ENCODE measurements around the gene ADD1.
A peak's percentile ranks its signal among the peaks of the same experiment; 100 is the strongest.

The ADD1 gene

GRCh38 chr4:2965262-2965661 lies 121.6 kb downstream of the ADD1 start:
- no peak overlapping the region for H3K23ac ChIP-seq (ENCODE audit: low read length)
- no peak for DNase-seq
- H3K79me2 ChIP-seq (ENCODE audit: control insufficient read depth, insufficient read depth, low read length): peaks cover 15% of the 10 kb centered on the region
- H2AK5ac ChIP-seq (ENCODE audit: low read length): no peak overlapping the region
- H3K4me1 ChIP-seq (ENCODE audit: control insufficient read depth, low read depth, low read length): no peaks in the 10 kb centered on the region
- WGBS (ENCODE audit: extremely low coverage, insufficient coverage, low lambda C conversion rate): no CpG with 5 or more reads among the region's 16 CpGs
- H3K4me3 ChIP-seq (ENCODE audit: low read length): no peak overlapping the region
- H3K27me3 ChIP-seq (ENCODE audit: insufficient read depth, low read length, poor library complexity): no peaks in the 10 kb centered on the region
- no peak overlapping the region for H2BK120ac ChIP-seq (ENCODE audit: low read depth, low read length)
- H3K4me2 ChIP-seq (ENCODE audit: low read length): no peak overlapping the region
- no peak overlapping the region for H4K5ac ChIP-seq (ENCODE audit: low read length)
- H4K8ac ChIP-seq (ENCODE audit: low read depth, low read length): no peak overlapping the region
- H3K9ac ChIP-seq (ENCODE audit: low read length): no peak overlapping the region
- no peak overlapping the region for H3K27ac ChIP-seq (ENCODE audit: low read depth, low read length)
- H2BK5ac ChIP-seq (ENCODE audit: low read length): no peak overlapping the region
- no peak overlapping the region for H3K18ac ChIP-seq (ENCODE audit: low read length)
- no peak overlapping the region for H3K56ac ChIP-seq (ENCODE audit: low read length)
- no peaks in the 10 kb centered on the region for H3K36me3 ChIP-seq (ENCODE audit: control insufficient read depth, insufficient read depth, low read length)
- H2BK15ac ChIP-seq (replicated peaks; ENCODE audit: low read depth): no peak overlapping the region
- no peak overlapping the region for H3K4ac ChIP-seq (ENCODE audit: low read depth, low read length)
- peaks cover 5% of the 10 kb centered on the region for H3K79me1 ChIP-seq (ENCODE audit: low read length)

- Histone ChIP-seq H3K23ac (ENCODE audit: low read length) (no peak overlapping the region), H2BK5ac (ENCODE audit: low read length) (no peak overlapping the region), H3K79me1 (ENCODE audit: low read length) (no peaks in the 10 kb centered on the region), H3K18ac (ENCODE audit: low read length) (no peak overlapping the region), H3K4me3 (ENCODE audit: low read length) (no peak overlapping the region), H3K56ac (ENCODE audit: low read length) (no peak overlapping the region), H4K8ac (ENCODE audit: low read depth, low read length) (no peak overlapping the region), H4K5ac (ENCODE audit: low read length) (no peak overlapping the region), H2BK120ac (ENCODE audit: low read depth, low read length) (no peak overlapping the region), H3K4me1 (ENCODE audit: control insufficient read depth, low read depth, low read length) (no peaks in the 10 kb centered on the region), H3K27me3 (ENCODE audit: insufficient read depth, low read length, poor library complexity) (no peaks in the 10 kb centered on the region), H3K4me2 (ENCODE audit: low read length) (no peak overlapping the region), H3K27ac (ENCODE audit: low read depth, low read length) (no peak overlapping the region), H3K4ac (ENCODE audit: low read depth, low read length) (no peak overlapping the region), H3K79me2 (ENCODE audit: control insufficient read depth, insufficient read depth, low read length) (no peaks in the 10 kb centered on the region), H2BK15ac (replicated peaks; ENCODE audit: low read depth) (no peak overlapping the region), H3K9ac (ENCODE audit: low read length) (no peak overlapping the region), H3K36me3 (ENCODE audit: control insufficient read depth, insufficient read depth, low read length) (no peaks in the 10 kb centered on the region), H2AK5ac (ENCODE audit: low read length) (no peak overlapping the region)
- no peak for DNase-seq
- WGBS (ENCODE audit: extremely low coverage, insufficient coverage, low lambda C conversion rate): no CpG with 5 or more reads among the region's 3 CpGs
Observed at GRCh38 chr4:2968381-2968780, 124.7 kb downstream of the ADD1 start.

- Histone ChIP-seq H3K79me2 (ENCODE audit: control insufficient read depth, insufficient read depth, low read length) (no peaks in the 10 kb centered on the region), H2BK15ac (replicated peaks; ENCODE audit: low read depth) (no peak overlapping the region), H2BK5ac (ENCODE audit: low read length) (no peak overlapping the region), H4K8ac (ENCODE audit: low read depth, low read length) (no peak overlapping the region), H3K79me1 (ENCODE audit: low read length) (no peaks in the 10 kb centered on the region), H3K4me1 (ENCODE audit: control insufficient read depth, low read depth, low read length) (no peaks in the 10 kb centered on the region), H3K4me2 (ENCODE audit: low read length) (no peak overlapping the region), H3K36me3 (ENCODE audit: control insufficient read depth, insufficient read depth, low read length) (no peaks in the 10 kb centered on the region), H3K4ac (ENCODE audit: low read depth, low read length) (no peak overlapping the region), H3K18ac (ENCODE audit: low read length) (no peak overlapping the region), H3K23ac (ENCODE audit: low read length) (no peak overlapping the region), H3K9ac (ENCODE audit: low read length) (no peak overlapping the region), H2BK120ac (ENCODE audit: low read depth, low read length) (no peak overlapping the region), H4K5ac (ENCODE audit: low read length) (no peak overlapping the region), H3K27me3 (ENCODE audit: insufficient read depth, low read length, poor library complexity) (no peaks in the 10 kb centered on the region), H2AK5ac (ENCODE audit: low read length) (no peak overlapping the region), H3K27ac (ENCODE audit: low read depth, low read length) (no peak overlapping the region), H3K4me3 (ENCODE audit: low read length) (no peak overlapping the region), H3K56ac (ENCODE audit: low read length) (no peak overlapping the region)
- no peak for DNase-seq
- no CpG with 5 or more reads among the region's 3 CpGs for WGBS (ENCODE audit: extremely low coverage, insufficient coverage, low lambda C conversion rate)
Observed at GRCh38 chr4:2971275-2971674, 127.6 kb downstream of the ADD1 start.

GRCh38 chr4:2977211-2978088 lies 133.8 kb downstream of the ADD1 start:
- H3K18ac ChIP-seq (ENCODE audit: low read length): no peak overlapping the region
- no peak overlapping the region for H3K9ac ChIP-seq (ENCODE audit: low read length)
- H3K36me3 ChIP-seq (ENCODE audit: control insufficient read depth, insufficient read depth, low read length): no peaks in the 10 kb centered on the region
- no peak overlapping the region for H4K8ac ChIP-seq (ENCODE audit: low read depth, low read length)
- no peak overlapping the region for H4K5ac ChIP-seq (ENCODE audit: low read length)
- no peak overlapping the region for H3K23ac ChIP-seq (ENCODE audit: low read length)
- no peak overlapping the region for H2BK5ac ChIP-seq (ENCODE audit: low read length)
- H3K4me1 ChIP-seq (ENCODE audit: control insufficient read depth, low read depth, low read length): no peaks in the 10 kb centered on the region
- no peaks in the 10 kb centered on the region for H3K27me3 ChIP-seq (ENCODE audit: insufficient read depth, low read length, poor library complexity)
- H2BK15ac ChIP-seq (replicated peaks; ENCODE audit: low read depth): no peak overlapping the region
- no peak overlapping the region for H2BK120ac ChIP-seq (ENCODE audit: low read depth, low read length)
- H3K56ac ChIP-seq (ENCODE audit: low read length): no peak overlapping the region
- peak; percentile 30 for DNase-seq
- WGBS (ENCODE audit: extremely low coverage, insufficient coverage, low lambda C conversion rate): no CpG with 5 or more reads among the region's 14 CpGs
- H3K27ac ChIP-seq (ENCODE audit: low read depth, low read length): no peak overlapping the region
- H3K79me2 ChIP-seq (ENCODE audit: control insufficient read depth, insufficient read depth, low read length): no peaks in the 10 kb centered on the region
- no peak overlapping the region for H3K4ac ChIP-seq (ENCODE audit: low read depth, low read length)
- H2AK5ac ChIP-seq (ENCODE audit: low read length): no peak overlapping the region
- H3K4me2 ChIP-seq (ENCODE audit: low read length): no peak overlapping the region
- H3K79me1 ChIP-seq (ENCODE audit: low read length): no peaks in the 10 kb centered on the region
- no peak overlapping the region for H3K4me3 ChIP-seq (ENCODE audit: low read length)

Data from mesendoderm (in vitro differentiated cells).